H1 (cell line): ENCODE measurements around the gene PDE4D.

Experiments
- CBX5 ChIP-seq: fragments of 300-800, 300-1000 bp; sonication (generic); IDR thresholded peaks from 2 replicates; pipeline ENCODE4 v1.7.1; 2016; ENCODE audit warnings: antibody characterized with exemption, low read length, low read depth
- CEBPB ChIP-seq: IDR thresholded peaks from 2 replicates; pipeline ENCODE4 v1.6.1; 2012; ENCODE audit warnings: low read depth, low read length
- GTF2F1 ChIP-seq: IDR thresholded peaks from 2 replicates; pipeline ENCODE4 v1.6.1; 2012; ENCODE audit warnings: low read depth, low read length, improper control_type of control experiment, borderline replicate concordance
- POLR2A ChIP-seq, 2 experiments: IDR thresholded peaks; 1 replicate in 1 of 2; 2 replicates in 1 of 2; pipeline ENCODE4 v1.6.1; 2011; ENCODE audit warnings: low read depth in 2 of 2, low read length in 2 of 2, mild to moderate bottlenecking in 2 of 2; ENCODE audit errors: control extremely low read depth in 1 of 2
- POLR2AphosphoS5 ChIP-seq: IDR thresholded peaks from 2 replicates; pipeline ENCODE4 v1.6.1; 2011; ENCODE audit warnings: low read depth, low read length
- RAD21 ChIP-seq, 2 experiments: IDR thresholded peaks in 1 of 2; conservative IDR thresholded peaks in 1 of 2; 2 replicates each; pipeline ENCODE4 v1.6.1; 2011; ENCODE audit warnings: low read depth in 2 of 2, low read length in 2 of 2, improper control_type of control experiment in 1 of 2, inconsistent platforms in 1 of 2, mild to moderate bottlenecking in 1 of 2, moderate library complexity in 1 of 2
- RXRA ChIP-seq: IDR thresholded peaks from 2 replicates; pipeline ENCODE4 v1.6.1; 2011; ENCODE audit warnings: low read depth, mild to moderate bottlenecking, low read length, moderate library complexity; ENCODE audit not compliant: insufficient read depth
- ZNF274 ChIP-seq: IDR thresholded peaks from 2 replicates; pipeline ENCODE4 v1.7.0; 2012; ENCODE audit warnings: low read length, borderline replicate concordance; ENCODE audit errors: extremely low read depth
- TF ChIP-seq, protein P1 (sequence below): IDR thresholded peaks from 2 replicates; pipeline ENCODE4 v1.6.1; 2011; ENCODE audit warnings: low read depth, mild to moderate bottlenecking, low read length; ENCODE audit not compliant: insufficient read depth
- TF ChIP-seq, protein P2 (sequence below), 3 experiments: IDR thresholded peaks; 1 replicate in 2 of 3; 2 replicates in 1 of 3; pipeline versions ENCODE4 v1.5.1 to v1.6.1; 2011; ENCODE audit warnings: low read length in 3 of 3, mild to moderate bottlenecking in 3 of 3, inconsistent platforms in 2 of 3, low read depth in 1 of 3, moderate library complexity in 1 of 3; ENCODE audit not compliant: insufficient read depth in 1 of 3; ENCODE audit errors: control extremely low read depth in 1 of 3

DNA sequence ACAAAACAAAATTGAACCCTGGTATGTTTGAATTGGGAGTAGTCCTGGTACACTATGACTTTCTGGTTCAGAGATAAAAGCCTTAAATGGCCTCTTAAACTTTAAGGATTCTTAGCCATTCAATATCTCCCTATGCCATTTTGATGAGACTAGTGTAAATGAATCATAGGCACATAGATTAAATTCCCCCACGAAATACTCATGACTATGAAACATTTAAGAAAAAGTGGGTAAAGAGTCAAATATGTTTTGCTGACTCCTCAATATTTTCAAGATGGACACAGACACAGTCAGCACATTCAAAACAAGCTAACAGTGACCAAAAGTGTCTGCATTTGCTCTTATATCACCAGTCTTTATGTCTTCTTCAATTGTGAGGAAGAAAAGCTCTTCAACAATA is 278.3 kb downstream of the PDE4D start:
- TF ChIP-seq GTF2F1 (no peak), POLR2A (IDR thresholded peaks at IDR 0.05; ENCODE audit: control extremely low read depth in 1 of 2, low read depth in 2 of 2, low read length in 2 of 2) (no peak), ZNF274 (no peak), RXRA (no peak), CEBPB (no peak), RAD21 (IDR thresholded peaks at IDR 0.05 in 1 of 2, conservative IDR thresholded peaks at IDR 0.05 in 1 of 2; ENCODE audit: low read depth in 2 of 2, low read length in 2 of 2) (no peak), CBX5 (no peak), POLR2AphosphoS5 (no peak)
- TF ChIP-seq, protein P1, sequence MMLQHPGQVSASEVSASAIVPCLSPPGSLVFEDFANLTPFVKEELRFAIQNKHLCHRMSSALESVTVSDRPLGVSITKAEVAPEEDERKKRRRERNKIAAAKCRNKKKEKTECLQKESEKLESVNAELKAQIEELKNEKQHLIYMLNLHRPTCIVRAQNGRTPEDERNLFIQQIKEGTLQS = no peak
- TF ChIP-seq, protein P2, sequence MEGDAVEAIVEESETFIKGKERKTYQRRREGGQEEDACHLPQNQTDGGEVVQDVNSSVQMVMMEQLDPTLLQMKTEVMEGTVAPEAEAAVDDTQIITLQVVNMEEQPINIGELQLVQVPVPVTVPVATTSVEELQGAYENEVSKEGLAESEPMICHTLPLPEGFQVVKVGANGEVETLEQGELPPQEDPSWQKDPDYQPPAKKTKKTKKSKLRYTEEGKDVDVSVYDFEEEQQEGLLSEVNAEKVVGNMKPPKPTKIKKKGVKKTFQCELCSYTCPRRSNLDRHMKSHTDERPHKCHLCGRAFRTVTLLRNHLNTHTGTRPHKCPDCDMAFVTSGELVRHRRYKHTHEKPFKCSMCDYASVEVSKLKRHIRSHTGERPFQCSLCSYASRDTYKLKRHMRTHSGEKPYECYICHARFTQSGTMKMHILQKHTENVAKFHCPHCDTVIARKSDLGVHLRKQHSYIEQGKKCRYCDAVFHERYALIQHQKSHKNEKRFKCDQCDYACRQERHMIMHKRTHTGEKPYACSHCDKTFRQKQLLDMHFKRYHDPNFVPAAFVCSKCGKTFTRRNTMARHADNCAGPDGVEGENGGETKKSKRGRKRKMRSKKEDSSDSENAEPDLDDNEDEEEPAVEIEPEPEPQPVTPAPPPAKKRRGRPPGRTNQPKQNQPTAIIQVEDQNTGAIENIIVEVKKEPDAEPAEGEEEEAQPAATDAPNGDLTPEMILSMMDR (IDR thresholded peaks at IDR 0.05; ENCODE audit: control extremely low read depth in 1 of 3, insufficient read depth in 1 of 3, low read depth in 1 of 3, low read length in 3 of 3) = no peak
